ENCODE data around the gene SMIM17.

Gene SMIM17

DNA sequence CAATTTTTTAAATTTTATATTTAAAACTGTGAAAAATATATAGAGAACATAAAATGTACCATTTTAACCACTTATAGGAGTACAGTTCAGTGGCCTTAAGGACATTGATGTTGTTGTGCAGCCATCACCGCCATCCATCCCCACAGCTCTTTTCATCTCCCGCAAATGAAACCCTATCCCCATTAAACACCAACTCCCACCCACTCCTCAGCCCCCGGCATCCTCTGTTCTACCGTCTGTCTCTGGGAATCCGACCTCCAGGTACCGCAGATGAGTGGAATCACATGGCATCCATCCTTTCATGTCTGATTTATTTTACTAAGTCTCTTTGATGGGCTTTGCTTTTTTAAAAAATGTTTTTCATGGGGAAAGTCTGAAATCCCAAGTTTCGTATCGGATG is 23.8 kb upstream of the SMIM17 start:
- TF ChIP-seq, protein P1, sequence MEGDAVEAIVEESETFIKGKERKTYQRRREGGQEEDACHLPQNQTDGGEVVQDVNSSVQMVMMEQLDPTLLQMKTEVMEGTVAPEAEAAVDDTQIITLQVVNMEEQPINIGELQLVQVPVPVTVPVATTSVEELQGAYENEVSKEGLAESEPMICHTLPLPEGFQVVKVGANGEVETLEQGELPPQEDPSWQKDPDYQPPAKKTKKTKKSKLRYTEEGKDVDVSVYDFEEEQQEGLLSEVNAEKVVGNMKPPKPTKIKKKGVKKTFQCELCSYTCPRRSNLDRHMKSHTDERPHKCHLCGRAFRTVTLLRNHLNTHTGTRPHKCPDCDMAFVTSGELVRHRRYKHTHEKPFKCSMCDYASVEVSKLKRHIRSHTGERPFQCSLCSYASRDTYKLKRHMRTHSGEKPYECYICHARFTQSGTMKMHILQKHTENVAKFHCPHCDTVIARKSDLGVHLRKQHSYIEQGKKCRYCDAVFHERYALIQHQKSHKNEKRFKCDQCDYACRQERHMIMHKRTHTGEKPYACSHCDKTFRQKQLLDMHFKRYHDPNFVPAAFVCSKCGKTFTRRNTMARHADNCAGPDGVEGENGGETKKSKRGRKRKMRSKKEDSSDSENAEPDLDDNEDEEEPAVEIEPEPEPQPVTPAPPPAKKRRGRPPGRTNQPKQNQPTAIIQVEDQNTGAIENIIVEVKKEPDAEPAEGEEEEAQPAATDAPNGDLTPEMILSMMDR (conservative IDR thresholded peaks at IDR 0.05; ENCODE audit: control insufficient read depth, insufficient read depth, low read depth, low read length): no peak
- H3K4me3 ChIP-seq (ENCODE audit: control insufficient read depth, low read depth, low read length): no peak overlapping the region
- no peak for DNase-seq (ENCODE audit: low read depth)

DNA sequence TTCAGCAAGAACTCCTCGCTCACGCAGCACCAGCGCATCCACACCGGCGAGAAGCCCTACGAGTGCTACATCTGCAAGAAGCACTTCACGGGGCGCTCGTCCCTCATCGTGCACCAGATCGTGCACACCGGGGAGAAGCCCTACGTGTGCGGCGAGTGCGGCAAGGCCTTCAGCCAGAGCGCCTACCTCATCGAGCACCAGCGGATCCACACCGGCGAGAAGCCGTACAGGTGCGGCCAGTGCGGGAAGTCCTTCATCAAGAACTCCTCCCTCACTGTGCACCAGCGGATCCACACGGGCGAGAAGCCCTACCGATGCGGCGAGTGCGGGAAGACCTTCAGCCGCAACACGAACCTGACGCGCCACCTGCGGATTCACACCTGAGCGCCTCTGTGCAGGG is 20.6 kb upstream of the SMIM17 start:
- no peak for DNase-seq (ENCODE audit: low read depth)
- H3K4me3 ChIP-seq (ENCODE audit: control insufficient read depth, low read depth, low read length): no peak overlapping the region
- TF ChIP-seq, protein P1 (conservative IDR thresholded peaks at IDR 0.05; ENCODE audit: control insufficient read depth, insufficient read depth, low read depth, low read length): no peak

DNA sequence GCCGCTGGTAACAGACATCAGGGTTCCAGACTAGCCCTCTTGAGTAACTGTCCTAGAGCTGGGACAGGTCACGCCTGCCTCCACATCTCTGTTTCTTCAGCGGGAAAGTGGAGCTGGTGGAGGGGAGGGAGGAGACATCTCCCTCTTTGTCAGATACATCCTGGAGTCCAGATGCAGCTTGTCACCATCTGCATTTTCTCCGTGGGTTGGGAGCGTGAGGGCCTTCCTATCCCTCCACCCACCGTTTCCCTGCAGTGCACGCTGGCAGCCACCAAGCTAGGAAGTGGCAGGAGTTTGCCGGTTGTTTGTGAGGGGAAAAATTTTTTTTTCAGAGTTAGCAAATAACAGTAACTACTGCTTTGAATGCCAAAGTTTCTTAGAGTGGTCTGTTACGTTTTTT is 20.0 kb upstream of the SMIM17 start:
- DNase-seq (ENCODE audit: low read depth): no peak
- H3K4me3 ChIP-seq (ENCODE audit: control insufficient read depth, low read depth, low read length): no peak overlapping the region
- TF ChIP-seq, protein P1 (conservative IDR thresholded peaks at IDR 0.05; ENCODE audit: control insufficient read depth, insufficient read depth, low read depth, low read length): no peak

DNA sequence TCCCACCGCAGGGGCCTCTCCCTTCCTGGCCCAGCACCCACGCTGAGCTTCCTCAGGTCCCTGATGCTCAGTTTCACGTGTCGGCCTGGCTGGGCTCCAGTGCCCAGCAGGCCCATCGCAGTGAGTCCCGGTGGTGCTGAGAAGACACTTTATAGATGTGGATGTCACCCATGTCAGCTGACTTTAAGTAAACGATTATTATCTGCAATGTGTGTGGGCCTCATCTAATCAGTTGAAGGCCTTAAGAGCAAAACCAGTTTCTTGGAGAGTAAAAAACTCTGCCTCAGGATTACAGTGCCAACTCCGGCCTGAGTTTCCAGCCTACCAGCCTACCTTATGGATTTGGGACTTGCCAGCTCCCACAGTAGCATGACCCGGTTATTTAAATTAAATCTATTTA is 17.3 kb upstream of the SMIM17 start:
- H3K4me3 ChIP-seq (ENCODE audit: control insufficient read depth, low read depth, low read length): no peak overlapping the region
- TF ChIP-seq, protein P1 (conservative IDR thresholded peaks at IDR 0.05; ENCODE audit: control insufficient read depth, insufficient read depth, low read depth, low read length): no peak
- DNase-seq (ENCODE audit: low read depth): no peak

- H3K4me3 ChIP-seq (ENCODE audit: control insufficient read depth, low read depth, low read length): no peak overlapping the region
- no peak for DNase-seq (ENCODE audit: low read depth)
- TF ChIP-seq, protein P1 (conservative IDR thresholded peaks at IDR 0.05; ENCODE audit: control insufficient read depth, insufficient read depth, low read depth, low read length): no peak
Observed at GRCh38 chr19:56633021-56633420, 9.9 kb upstream of the SMIM17 start.

GRCh38 chr19:56637976-56638555 is 4.9 kb upstream of the SMIM17 start:
- no peak overlapping the region for H3K4me3 ChIP-seq (ENCODE audit: control insufficient read depth, low read depth, low read length)
- TF ChIP-seq, protein P1 (conservative IDR thresholded peaks at IDR 0.05; ENCODE audit: control insufficient read depth, insufficient read depth, low read depth, low read length): no peak
- DNase-seq (ENCODE audit: low read depth): peak; percentile 74

- TF ChIP-seq, protein P1 (conservative IDR thresholded peaks at IDR 0.05; ENCODE audit: control insufficient read depth, insufficient read depth, low read depth, low read length): no peak
- peak; percentile 19 for DNase-seq (ENCODE audit: low read depth)
- H3K4me3 ChIP-seq (ENCODE audit: control insufficient read depth, low read depth, low read length): no peak overlapping the region
Observed at GRCh38 chr19:56639217-56639616, 3.7 kb upstream of the SMIM17 start.
